ENCODE results near the gene OCEL1.
"Not testable (repeated sequence)": the region's sequence is repeated elsewhere in the genome, so short reads cannot be mapped to it uniquely, and the experiment has no call there.

OCEL1 gene

GRCh38 chr19:17260842-17261325, 34.9 kb downstream of the OCEL1 start:
- peak; percentile 85 to 90 for DNase-seq (ENCODE audit: low read depth in 2 of 2)

GRCh38 chr19:17262557-17262956, 36.5 kb downstream of the OCEL1 start:
- no peak for DNase-seq (ENCODE audit: low read depth in 2 of 2)

- no peak for DNase-seq (ENCODE audit: low read depth in 2 of 2)
Measured at GRCh38 chr19:17263712-17264640, 38.0 kb downstream of the OCEL1 start.

GRCh38 chr19:17264641-17264979, 38.6 kb downstream of the OCEL1 start, which contains the start of gene USHBP1:
Gene USHBP1, minus strand, starts transcription at chr19:17264745. Its CDS starts 446 bp downstream, at chr19:17264299.
- no peak for DNase-seq (ENCODE audit: low read depth in 2 of 2)

GRCh38 chr19:17266026-17266425, 40.0 kb downstream of the OCEL1 start:
- no peak for DNase-seq (ENCODE audit: low read depth in 2 of 2)

- no peak for DNase-seq (ENCODE audit: low read depth in 2 of 2)
Measured at GRCh38 chr19:17266589-17266974, 40.6 kb downstream of the OCEL1 start.

- DNase-seq (ENCODE audit: low read depth in 2 of 2), result peak; percentile 92 to 95
Measured at GRCh38 chr19:17266975-17267788, 41.2 kb downstream of the OCEL1 start, which contains the start of gene BABAM1. Gene BABAM1, plus strand, starts transcription at chr19:17267443. Its CDS starts 1,364 bp downstream, at chr19:17268807.

- no peak for DNase-seq (ENCODE audit: low read depth in 2 of 2)
Measured at GRCh38 chr19:17268754-17269153, 42.7 kb downstream of the OCEL1 start.

- not testable (repeated sequence) for DNase-seq (ENCODE audit: low read depth in 2 of 2)
Measured at GRCh38 chr19:17274892-17275291, 48.9 kb downstream of the OCEL1 start.

- DNase-seq (ENCODE audit: low read depth in 2 of 2), result no peak
Measured at GRCh38 chr19:17275441-17276175, 49.6 kb downstream of the OCEL1 start.

Data from activated CD4-positive, alpha-beta T cell treated with anti-CD3 and anti-CD28 coated beads for 24 hours (primary cell).